ENCODE results near the gene SLC25A1.
A peak's percentile ranks its signal among the peaks of the same experiment; 100 is the strongest.
"Not testable (repeated sequence)": the region's sequence is repeated elsewhere in the genome, so short reads cannot be mapped to it uniquely, and the experiment has no call there.

Gene SLC25A1

DNA sequence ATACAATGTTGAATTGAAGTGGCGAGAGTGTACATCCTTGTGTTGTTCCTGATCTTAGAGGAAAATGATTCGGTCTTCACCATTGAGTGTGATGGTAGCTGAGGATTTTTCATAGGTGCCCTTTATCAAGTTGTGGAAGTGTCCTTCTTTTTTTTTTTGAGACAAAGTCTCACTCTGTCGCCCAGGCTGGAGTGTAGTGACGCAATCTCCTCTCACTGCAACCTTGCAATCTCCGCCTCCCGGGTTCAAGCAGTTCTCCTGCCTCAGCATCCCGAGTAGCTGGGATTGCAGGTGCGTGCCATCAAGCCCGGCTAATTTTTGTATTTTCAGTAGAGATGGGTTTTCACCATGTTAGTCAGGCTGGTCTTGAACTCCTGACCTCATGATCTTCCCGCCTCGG is 19.9 kb downstream of the SLC25A1 start:
- not testable (repeated sequence) for DNase-seq

DNA sequence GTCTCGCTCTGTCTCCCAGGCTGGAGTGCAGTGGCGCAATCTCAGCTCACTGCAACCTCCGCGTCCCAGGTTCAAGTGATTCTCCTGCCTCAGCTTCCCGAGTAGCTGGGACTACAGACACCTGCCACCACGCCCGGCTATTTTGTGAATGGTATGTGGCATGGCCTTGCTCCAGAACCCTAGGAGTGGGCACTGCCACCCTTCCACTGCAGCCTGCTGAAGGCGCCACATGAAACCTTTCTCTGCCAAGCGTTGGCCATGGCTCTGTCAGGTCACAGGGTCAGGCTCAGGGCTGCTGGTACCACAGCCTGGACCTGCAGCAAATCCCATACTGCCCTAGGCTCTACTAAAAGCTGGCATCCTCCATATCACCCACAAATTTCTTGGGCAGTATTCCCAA is 22.4 kb downstream of the SLC25A1 start:
- not testable (repeated sequence) for DNase-seq

DNA sequence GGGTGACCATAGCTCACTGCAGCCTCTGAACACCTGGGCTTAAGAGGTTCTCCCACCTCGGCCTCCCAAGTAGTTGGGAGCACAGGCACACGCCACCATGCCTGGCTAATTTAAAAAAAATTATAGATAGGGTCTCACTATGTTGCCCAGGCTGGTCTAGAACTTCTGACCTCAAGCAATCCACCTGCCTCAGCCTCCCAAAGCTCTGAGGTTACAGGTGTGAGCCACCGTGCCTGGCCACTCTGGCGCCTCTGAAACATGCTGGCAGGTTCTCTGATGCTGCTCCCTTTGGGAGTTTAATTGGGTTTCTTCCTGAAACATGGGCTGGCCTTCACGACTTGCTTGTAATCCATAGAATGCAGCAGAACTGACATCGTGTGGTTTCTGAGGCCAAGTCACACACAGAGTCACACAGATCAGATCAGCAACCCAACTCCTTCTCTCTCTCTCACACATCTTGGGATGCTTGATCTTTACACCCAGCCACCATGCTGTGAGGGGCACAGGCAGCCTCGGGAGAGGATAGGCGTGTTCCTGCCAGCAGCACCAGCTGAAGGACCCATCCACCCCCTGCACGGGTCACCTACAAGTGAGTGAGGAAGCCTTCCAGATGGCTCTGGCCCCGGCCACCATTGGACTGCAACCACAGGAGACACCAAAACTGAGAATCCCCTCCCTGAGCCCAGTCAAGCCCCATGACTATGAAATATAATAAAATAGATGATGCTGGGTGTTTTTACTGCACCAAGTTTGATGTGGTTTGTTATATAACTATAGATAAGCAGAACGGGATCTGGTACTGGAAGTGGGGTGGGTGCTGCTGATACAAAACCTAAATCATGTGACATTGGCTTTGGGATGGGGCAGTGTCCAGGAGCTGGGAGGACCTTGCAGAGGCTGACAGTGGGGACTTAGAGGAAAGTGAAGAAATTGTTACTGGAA is 25.3 kb downstream of the SLC25A1 start:
- no peak for DNase-seq

DNA sequence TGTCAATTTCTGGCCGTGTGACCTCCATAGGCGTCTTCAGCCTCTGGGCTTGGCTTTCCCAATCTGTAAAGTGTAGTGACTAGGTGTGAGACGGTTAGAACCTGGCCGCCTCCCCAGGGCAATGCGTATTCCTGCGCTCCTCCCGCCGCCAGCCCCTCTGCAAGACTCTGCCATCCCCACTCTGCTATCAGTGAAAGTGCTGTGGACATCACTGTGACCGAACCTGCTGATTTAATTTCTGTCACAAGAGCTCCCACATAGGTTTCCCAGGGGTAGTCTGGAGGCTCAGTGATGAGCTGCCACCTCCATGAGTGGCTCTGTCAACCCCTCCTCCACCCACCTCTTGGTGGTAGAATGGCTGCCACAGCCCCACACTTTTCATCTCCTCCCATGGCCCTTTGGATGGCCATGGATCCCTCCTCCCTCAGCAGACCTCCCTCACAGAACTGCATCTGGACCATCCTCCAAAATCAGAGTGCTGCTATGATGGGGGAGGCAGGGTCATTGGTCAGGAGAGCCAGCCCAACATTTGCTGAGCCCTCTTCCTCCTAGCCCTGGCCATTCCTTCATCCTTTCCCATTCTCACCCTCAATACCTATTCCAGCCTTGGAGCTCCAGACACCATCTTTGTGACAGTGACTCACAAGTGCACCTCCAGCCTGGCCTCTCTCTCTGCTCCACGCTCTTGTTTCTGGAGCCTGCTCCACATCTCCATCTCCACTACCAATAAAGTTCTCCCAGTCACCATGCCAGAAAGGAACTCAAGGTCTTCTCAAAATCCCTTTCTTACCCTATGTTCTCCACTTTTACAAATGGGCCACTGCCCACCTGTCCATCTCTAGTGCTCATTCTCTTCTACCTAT is 27.0 kb downstream of the SLC25A1 start:
- no peak for DNase-seq

DNA sequence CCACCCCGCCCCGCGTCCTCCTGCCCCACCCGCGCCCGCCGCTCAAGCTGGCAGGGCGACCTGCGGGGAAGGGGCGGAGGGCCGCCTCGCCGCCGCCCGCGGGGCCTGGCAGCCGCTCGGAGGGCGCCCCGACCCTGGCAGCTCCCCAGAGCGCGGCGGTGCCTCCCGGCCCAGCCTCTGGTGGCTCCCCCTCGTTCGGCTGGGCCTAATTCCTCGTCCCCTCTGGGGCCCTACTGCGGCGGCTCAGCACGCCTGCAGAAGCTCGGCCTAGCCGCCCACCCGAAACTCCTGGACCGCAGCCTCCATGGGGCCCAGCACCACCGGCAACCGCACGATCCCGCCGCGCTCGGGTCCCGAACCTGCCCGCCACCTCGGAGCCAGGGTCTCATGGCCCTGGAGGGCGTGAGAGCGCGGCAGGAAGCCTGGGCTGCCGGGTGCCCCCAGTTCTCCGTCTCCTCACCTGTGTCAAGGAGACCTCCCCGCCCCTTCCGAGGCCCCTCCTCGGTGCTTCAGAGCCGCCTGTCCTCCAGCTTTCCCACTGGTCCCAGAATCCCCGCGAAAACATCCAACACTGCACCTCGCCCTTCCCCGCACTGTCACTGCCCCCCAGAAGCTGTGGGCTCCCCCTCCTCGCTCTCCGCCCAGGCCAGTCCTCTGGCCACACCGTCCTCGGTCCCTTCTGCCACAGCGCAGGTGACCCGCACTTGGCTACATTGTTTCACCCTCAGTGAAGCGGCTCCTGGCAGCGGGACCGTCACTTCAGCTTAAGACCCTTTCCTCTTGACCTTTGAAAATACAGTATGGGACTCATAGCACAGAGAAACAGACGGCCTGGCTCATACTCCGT is 27.8 kb downstream of the SLC25A1 start:
- no peak for DNase-seq

DNA sequence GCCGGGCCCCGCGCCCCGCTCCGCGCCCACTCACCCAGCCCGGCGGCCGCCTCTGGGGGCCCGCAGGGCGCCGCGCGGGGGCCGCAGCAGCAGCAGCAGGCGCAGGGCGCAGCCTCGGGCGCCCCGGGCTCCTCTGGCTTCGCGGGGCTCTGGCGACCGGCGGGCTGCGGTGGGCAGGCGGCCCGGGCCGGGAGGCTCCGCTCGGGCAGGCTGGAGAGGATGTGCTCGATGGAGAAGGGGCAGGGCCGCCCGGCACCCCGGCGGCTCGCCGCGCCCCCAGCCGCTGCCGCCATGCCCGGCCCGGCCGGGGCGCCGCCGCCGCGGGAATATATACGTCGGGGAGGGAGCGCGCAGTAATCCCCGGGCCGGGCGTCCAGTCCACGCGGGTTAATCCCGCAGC is 28.5 kb downstream of the SLC25A1 start, which contains the start of gene GSC2:
GSC2 (minus strand) TSS at position 302 of the 400 bp plus-strand sequence; CDS start at position 293, 9 bp downstream.
- no peak for DNase-seq

DNA sequence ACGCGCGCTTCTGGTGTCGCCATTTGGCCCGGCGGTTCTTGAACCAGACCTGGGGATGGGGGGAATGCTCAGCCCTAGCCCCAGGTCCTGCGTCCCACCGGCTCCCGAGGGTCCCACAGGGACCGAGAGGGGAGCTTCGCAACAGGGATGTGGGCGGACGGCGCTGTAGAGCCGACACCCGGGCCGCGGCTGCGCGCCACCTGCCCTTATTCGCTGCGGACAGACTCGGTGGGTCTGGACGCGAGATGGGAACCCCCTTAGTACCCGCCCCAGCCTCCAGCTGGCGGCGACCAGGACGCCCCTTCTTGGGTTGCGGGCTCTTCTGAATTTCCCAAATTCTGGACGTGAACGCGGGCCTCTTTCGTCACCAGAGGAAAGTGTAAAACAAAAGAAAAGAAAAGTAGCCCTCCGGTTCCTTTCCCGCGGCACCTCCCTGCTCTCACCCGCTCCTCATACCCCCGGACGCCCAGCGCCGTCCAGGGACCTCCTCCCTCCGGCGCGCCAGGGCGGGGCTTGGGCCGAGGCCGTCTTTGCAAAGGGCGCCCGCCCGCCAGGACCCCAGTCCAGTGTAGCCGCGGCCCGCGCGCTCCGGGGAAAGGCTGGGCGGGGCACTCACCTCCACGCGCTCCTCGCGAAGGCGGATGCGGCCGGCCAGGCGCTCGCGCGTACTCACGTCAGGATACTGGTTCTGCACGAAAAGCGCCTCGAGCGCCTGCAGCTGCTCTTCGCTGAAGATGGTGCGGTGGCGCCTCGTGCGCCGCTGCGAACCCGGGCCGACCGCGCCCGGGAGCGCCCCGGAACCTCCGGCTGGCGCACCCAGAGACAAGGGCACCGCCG is 29.3 kb downstream of the SLC25A1 start:
- peak; percentile 21 for DNase-seq

DNA sequence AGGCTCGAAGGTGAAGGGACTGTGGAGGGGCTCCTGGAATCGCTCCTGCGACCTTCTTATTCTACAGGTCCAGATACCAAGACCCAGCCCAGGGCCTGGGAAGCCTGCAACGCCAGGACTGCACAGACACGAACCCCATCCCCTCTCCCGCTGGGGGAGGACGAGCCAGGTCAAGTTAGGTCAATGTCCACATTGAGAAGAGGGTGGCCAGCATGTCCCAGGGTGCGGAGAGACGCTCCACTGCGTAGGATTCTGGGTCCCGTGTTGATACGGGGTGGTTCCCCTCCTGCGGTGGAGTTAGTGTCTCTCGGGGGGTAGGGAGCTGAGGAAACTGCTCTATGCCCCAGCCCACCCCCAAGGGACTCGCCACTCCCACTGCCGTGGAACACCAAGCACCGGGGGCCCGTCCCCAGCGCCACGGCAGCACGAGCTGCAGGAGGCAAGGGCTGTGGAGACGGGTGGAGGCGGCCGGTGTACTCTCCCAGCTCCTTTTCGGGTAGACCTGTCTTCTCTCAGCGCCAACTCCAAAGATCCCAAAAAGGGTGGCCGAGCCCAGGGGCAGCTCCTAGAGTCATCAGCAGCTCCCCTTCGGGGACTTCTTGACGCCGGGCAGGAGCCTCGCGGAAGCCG is 30.0 kb downstream of the SLC25A1 start:
- DNase-seq = no peak

DNA sequence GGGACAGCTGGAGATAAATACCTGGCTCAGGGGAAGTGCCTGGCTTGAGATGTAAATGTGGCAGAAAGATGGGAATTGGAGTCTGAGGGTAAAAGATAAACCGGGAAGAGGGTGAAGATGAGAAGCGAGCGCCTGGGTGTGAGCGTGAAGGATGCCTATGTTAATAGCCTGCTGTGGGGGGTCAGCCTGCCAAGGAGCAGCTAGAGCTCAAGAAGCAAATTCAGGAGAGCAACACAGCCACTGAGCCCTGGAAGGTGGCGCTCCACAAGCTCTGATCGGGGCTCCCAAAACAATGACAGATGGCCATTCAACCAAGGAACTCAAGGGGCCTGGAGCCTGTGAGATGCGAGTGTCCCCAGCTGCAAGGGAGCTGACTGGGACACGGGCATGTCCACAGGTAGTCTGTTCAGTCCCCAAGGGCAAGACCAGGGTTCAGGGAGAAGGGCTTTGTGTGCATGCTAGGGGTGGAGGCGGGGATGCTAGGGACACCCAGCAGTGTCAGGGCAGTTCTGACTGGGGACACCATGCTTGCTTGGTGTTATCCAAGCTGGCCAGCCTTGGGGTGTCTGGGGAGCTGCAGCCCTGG is 31.2 kb downstream of the SLC25A1 start:
- no peak for DNase-seq

DNA sequence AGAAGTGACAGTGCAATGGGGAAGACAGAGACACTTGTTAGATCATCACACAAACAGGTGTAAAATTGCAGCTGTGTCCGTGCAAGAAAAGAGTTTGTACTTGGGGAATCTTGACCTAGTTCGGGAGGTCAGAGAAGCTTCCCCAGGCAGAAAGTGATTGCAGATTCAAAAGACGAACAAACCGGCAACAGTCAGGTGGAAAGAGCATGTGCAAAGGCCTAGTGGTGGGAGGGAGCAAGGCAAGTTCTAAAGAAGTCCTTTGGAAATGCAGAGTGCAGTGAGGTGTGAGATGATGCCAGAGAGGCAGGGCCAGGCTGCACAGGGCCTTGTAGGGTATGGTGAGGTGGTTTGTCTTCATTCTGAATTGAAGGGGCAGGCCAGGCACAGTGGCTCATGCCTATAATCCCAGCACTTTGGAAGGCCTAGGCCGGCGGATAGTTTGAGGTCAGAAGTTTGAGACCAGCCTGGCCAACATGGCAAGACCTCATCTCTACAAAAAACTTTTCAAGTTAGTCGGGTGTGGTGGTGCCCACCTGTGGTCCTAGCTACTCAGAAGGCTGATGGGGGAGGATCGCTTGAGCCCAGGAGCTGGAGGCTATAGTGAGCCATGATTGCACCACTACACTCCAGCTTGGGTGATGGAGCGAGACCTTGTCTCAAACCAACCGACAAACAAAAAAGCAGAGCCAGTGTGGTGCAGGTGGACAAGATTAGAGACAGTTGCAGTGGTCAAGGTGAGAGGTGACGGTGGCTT is 32.1 kb downstream of the SLC25A1 start:
- DNase-seq = no peak

DNA sequence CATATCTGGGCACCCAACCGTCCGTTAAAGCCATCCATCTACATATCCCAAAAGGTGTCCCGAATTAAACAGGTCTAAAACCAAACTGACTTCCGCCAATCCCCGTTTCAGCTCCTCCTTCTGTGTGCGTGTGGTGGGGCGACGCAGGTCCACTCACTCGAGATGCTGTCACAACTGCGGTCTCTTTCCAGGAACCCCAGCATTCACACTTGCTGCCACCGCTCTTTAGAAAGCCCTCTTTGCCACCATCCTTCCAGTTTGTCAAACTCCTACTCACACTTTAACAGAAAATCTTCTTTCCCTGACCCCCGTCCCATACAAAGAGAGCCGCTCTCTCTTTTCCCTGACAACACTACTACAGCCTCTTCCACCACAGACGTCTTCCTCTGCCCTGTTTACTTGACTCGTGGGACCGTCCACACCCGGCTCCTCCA is 34.6 kb downstream of the SLC25A1 start:
- no peak for DNase-seq

DNA sequence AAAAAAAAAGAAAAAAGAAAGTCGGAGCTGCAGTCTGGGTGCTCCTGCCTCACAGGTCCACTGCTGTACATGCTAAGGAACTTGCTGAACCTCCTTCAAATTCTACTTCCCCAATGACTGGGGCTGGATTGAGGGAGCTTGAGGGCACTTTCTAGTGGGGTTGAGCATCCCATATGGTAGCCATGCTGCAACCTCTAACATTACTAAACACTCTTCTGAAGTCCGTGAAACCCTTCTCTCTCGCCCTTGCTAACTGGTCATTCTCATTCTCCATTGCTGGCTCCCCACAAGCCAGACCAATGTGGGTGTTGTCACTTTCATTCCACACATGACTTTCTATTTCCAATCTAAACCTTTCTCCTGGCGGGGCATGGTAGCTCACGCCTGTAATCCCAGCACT is 35.3 kb downstream of the SLC25A1 start:
- no peak for DNase-seq

DNA sequence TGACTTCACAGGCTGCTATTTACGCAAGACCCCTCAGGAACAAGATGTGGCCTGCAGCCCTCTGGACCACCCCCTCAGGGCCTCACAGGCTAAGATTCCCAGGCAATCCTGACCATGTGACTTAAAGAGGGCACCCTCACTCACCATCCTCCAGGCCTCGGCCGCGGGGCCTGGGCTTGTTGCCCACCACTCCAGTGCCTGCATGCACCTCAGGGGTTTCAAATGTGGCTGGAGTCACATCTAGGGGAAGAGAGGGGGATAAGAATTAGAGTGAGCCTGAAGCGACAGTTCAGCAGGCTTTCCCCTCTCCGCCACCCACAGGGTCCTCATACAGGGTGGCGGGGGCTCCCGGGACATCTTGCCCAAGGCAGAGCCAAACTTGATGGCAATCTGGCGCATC is 36.1 kb downstream of the SLC25A1 start:
- no peak for DNase-seq

DNA sequence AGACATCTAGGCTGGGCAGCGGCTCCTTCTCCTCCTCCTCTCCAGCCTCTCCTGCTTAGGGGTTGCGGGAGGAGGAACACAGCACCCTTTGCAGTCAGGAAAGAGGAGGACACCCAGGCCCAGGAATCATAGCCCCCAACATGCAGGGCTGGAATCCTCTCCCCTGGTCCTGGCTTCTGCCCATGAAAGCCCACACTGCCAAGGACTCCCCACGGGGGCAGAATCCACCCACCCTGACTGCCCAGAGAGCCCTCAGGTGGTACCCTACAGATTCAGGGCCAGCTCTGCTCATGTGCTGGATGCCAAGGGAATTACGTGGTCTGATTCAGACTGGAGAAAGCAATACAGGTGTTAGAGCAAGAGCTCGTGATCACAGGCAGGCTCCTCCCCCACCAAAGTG is 38.6 kb downstream of the SLC25A1 start:
- DNase-seq = no peak

DNA sequence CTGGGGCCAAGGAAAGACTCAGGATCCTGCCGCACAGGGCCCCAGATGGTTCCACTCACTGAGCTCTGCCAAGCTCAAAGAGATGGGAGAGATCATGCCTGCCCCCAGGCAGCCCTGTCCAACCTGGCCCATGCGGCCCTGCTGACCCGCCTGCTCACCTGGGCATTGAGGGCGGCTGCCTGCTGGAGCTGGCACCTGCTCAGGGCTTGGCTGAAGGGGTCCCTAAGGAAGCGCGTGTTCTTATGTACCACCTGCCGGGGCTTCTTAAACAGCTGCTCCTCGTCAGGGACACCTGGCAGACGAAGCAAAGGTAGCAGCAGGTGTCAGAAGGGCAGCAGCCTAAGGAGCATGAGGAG is 39.6 kb downstream of the SLC25A1 start:
- no peak for DNase-seq

DNA sequence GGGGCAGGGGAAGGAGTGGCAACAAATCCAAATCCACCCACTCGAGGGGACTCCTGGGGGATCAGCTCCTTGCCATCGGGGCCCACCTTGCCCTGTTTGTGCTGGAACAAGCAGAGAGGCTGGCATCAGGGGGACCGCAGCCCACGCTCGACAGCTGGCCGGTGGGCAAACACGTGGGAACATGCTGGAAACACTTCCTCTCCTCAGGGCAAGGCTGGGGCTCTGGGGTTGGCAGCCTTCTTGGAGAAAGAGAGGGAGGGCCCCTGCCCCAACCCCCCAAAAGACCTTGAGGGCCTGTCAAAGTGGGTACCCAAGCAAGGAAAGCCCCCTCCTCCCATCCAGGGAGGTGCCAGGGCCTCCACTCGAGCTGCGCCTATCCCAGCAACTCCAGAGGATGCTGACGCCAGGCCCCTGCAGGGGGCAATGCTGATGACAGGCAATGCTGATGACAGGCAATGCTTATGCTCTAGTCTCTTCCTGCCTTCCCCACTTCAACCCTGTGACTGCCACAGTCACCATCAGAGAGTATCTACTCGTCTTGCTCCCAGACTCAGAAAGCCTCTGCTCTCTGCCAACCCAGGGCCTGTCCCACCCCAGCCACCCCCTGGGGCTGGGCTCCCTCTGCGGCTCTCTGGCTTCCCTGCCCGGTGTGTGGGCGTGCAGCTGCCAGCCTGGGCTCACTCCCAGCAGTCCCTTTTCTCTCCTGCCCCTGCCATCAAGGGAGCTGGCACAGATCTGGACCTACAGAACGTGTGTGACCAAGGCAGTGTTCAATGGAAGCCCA is 40.1 kb downstream of the SLC25A1 start:
- no peak for DNase-seq

DNA sequence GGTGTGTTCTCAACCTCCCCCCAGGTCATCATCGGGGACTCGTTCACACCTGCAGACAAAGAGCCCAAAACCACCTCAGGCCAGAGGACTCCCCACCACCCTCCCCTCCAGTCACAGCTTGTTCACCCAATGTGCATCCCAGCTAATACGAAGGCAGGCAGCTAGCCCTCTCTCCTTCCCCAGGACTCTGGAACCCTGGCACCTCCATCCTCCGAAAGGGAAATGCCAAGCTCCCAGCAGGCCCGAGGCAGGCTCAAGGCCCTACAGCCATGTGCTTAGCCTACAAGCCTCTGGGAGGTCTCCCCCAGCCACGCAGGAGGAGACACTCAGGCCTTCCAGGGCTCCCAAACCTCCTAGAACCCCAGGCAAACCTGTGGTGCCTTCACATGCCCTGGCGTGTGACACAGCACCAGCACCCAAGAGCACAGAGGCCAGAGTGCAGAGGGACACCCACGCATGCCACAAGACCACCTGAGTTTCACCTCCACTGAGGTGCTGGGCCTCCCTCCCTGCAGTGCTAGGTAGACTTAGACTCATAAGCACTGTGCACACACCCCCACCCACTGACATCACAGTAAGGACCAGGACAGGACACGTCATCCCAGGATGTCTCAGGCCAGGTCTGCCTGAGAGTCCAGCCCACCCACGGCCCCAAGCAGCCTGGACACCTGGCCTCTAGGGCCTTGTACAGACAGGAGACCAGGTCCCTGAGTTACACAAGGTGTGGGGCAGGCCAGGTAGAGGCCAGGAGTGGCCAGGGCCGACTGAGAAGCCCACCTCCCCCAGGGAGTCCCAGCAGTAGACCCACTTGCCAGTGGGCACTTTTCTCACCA is 40.9 kb downstream of the SLC25A1 start:
- DNase-seq = no peak

DNA sequence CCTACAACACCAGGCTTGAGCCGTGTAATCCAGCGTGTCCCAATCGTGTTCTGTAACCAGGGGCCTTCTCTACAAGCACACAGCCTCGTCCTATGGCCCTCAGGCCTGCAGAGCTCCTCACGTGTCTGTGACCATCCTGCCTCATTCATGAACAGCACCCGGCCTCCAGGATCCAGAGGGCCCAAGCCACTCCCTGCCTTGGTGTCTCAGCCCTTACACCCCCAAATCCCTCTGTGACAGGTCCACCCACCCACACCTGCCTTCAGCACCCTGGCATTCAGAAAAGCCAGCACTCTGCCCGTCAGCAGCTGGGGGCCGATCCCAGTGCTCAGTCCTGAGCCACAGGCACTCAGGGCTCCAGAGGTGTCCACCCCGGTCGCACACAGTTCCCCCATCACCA is 41.6 kb downstream of the SLC25A1 start:
- DNase-seq = no peak
